ENCODE measurements around the gene GDPD5. TPM values are rescaled to one million over a fixed set of nuclear protein-coding genes. Genes with fewer than 3 reads are reported as not detected.

GDPD5 gene
- total and polyA plus RNA-seq, 11 donors: 2.0 to 12.5 (median 4.9) TPM

- H3K4me1 ChIP-seq: peaks cover 0 to 19% (median 9%) of the 10 kb centered on the region in 12 donors
- peaks cover 0 to 36% (median 14%) of the 10 kb centered on the region in 9 donors for H3K27me3 ChIP-seq
- H3K9me3 ChIP-seq: peaks cover 0 to 9% (median 4%) of the 10 kb centered on the region in 12 donors
- 93 to 100% (median 95%) methylated on average over 1 to 4 of the region's 4 CpGs; no CpG with 5 or more reads in 1 of the 4 donors for WGBS, 4 donors
- ATAC-seq (no peak), DNase-seq (no peak)
- TF ChIP-seq CTCF (IDR thresholded peaks at IDR 0.05) (no peak), POLR2A (IDR thresholded peaks at IDR 0.05) (no peak)
- H3K27ac ChIP-seq: no peak overlapping the region
- no peak overlapping the region for H3K4me3 ChIP-seq
- intact Hi-C loops (cut with DNase I): no loop called here
- H3K36me3 ChIP-seq: peaks cover 0 to 1% (median 0%) of the 10 kb centered on the region in 9 donors
Observed at GRCh38 chr11:75434051-75434450, 91.7 kb downstream of the GDPD5 start.

GRCh38 chr11:75433443-75433842, 92.3 kb downstream of the GDPD5 start:
- WGBS, 4 donors: 72 to 78% (median 76%) methylated on average over 6 of the region's 6 CpGs
- TF ChIP-seq POLR2A (IDR thresholded peaks at IDR 0.05) (no peak), CTCF (IDR thresholded peaks at IDR 0.05) (no peak)
- ATAC-seq (no peak), DNase-seq (no peak)
- H3K4me1 ChIP-seq: peaks cover 0 to 23% (median 10%) of the 10 kb centered on the region in 12 donors
- peaks cover 0 to 39% (median 14%) of the 10 kb centered on the region in 9 donors for H3K27me3 ChIP-seq
- no peak overlapping the region for H3K27ac ChIP-seq
- H3K9me3 ChIP-seq: peaks cover 0 to 9% (median 4%) of the 10 kb centered on the region in 12 donors
- H3K36me3 ChIP-seq: no peaks in the 10 kb centered on the region
- H3K4me3 ChIP-seq: no peak overlapping the region
- intact Hi-C loops (cut with DNase I): no loop called here

DNA sequence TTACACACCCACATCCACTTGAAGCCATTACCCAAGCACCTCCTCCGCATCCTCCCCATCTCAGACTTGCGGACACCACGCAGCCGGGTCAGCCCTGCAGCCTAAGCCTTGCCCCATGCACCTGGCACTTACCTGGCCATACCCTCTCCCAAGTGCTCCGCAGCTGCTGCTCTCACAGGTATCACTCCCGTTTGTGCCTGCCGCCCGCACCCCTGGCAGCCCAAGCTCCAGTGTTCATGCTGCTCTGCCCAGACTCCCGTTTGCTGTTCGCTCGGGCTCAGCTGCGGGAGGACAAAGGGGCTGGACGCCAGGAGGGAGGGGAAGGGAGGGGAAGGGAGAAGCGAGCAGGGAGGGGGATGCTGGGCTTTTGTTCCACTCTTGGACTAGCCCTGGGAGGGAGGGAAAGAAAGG, 92.8 kb downstream of the GDPD5 start, which contains the start of gene KLHL35:
KLHL35 (minus strand) TSS at position 293 of the 411 bp plus-strand sequence. CDS start 2,574 bp downstream, outside the sequence.
- WGBS, 4 donors: 16 to 23% (median 18%) methylated on average over 14 of the region's 14 CpGs
- TF ChIP-seq CTCF (IDR thresholded peaks at IDR 0.05) (no peak), POLR2A (IDR thresholded peaks at IDR 0.05) (no peak)
- Histone ChIP-seq H3K27ac (no peak within 1 kb of the TSS), H3K9me3 (peaks cover 0 to 9% (median 4%) of the 10 kb centered on the region in 12 donors), H3K4me3 (no peak within 1 kb of the TSS), H3K36me3 (no peaks in the 10 kb centered on the region), H3K4me1 (peaks cover 0 to 23% (median 11%) of the 10 kb centered on the region in 12 donors), H3K27me3 (peaks cover 0 to 39% (median 14%) of the 10 kb centered on the region in 9 donors)
- ATAC-seq: no peak
- DNase-seq: no peak
- intact Hi-C loops (cut with DNase I): no loop called here

- Histone ChIP-seq H3K27me3 (peaks cover 0 to 39% (median 14%) of the 10 kb centered on the region in 9 donors), H3K4me1 (peaks cover 0 to 31% (median 16%) of the 10 kb centered on the region in 12 donors), H3K4me3 (no peak overlapping the region), H3K9me3 (peaks cover 0 to 9% (median 4%) of the 10 kb centered on the region in 12 donors), H3K36me3 (no peaks in the 10 kb centered on the region), H3K27ac (no peak overlapping the region)
- ATAC-seq: no peak
- intact Hi-C loops (cut with DNase I): no loop called here
- TF ChIP-seq CTCF (IDR thresholded peaks at IDR 0.05): no peak
- no peak for TF ChIP-seq POLR2A (IDR thresholded peaks at IDR 0.05)
- DNase-seq: peak in 1 of 5 donors; percentile 22
- WGBS, 4 donors: 53 to 59% (median 56%) methylated on average over 13 to 16 of the region's 16 CpGs
Observed at GRCh38 chr11:75431533-75432525, 93.9 kb downstream of the GDPD5 start.
